Calu3 (cell line): Measurements from ENCODE around the gene SLC9A1. TPM values are rescaled to one million over a fixed set of nuclear protein-coding genes. Genes with fewer than 3 reads are reported as not detected.

Experiments
- BruUV-seq: library from RNA; stranded (reverse); fragments of 400-500 nt; replicated peaks from 2 replicates; lab custom pipeline; 2021; lab: Mats Ljungman, UMichigan
- CTCF ChIA-PET: fragments of 300-600 bp; sonication (Branson Sonifier 250); formaldehyde crosslinking; loops from one replicate; lab custom pipeline; 2022; ENCODE audit warnings: antibody characterized with exemption; lab: Charles Lee
- DNase-seq: peaks from one replicate; pipeline ENCODE4 v3.0.0; 2022
- H3K27ac Mint-ChIP-seq: one replicate; pipeline ENCODE4 v1.8.0; 2022; ENCODE audit warnings: mixed read lengths; ENCODE audit not compliant: unreplicated experiment
- H3K27me3 Mint-ChIP-seq: one replicate; pipeline ENCODE4 v1.8.0; 2022; ENCODE audit warnings: mixed read lengths; ENCODE audit not compliant: unreplicated experiment
- H3K36me3 Mint-ChIP-seq: one replicate; pipeline ENCODE4 v1.8.0; 2022; ENCODE audit warnings: mild to moderate bottlenecking, moderate library complexity, mixed read lengths; ENCODE audit not compliant: insufficient read depth, unreplicated experiment
- H3K4me1 Mint-ChIP-seq: one replicate; pipeline ENCODE4 v1.8.0; 2022; ENCODE audit warnings: mild to moderate bottlenecking, low read depth, mixed read lengths; ENCODE audit not compliant: unreplicated experiment
- H3K4me3 Mint-ChIP-seq: one replicate; pipeline ENCODE4 v1.8.0; 2022; ENCODE audit warnings: mild to moderate bottlenecking, low read depth, moderate library complexity, mixed read lengths; ENCODE audit not compliant: unreplicated experiment
- H3K9me3 Mint-ChIP-seq: one replicate; pipeline ENCODE4 v1.8.0; 2022; ENCODE audit warnings: low read depth, mixed read lengths; ENCODE audit not compliant: unreplicated experiment
- CTCF ChIP-seq: fragments of 200-600 bp; IDR thresholded peaks from one replicate; pipeline ENCODE4 v1.8.0; 2022; ENCODE audit warnings: antibody characterized with exemption; ENCODE audit not compliant: unreplicated experiment
- intact Hi-C: fragments of 100-400 bp; cut with micrococcal nuclease; formaldehyde crosslinking; loops from one replicate; pipeline ENCODE4 v1.10.0; 2022; ENCODE audit not compliant: unreplicated experiment
- total RNA-seq: library from RNA; stranded (reverse); gene quantifications from 2 replicates; pipeline ENCODE4 v1.2.3, GENCODE V29; 2022

SLC9A1 gene
- total RNA-seq, 1 experiment from 2014 or later = 17.4 TPM

DNA sequence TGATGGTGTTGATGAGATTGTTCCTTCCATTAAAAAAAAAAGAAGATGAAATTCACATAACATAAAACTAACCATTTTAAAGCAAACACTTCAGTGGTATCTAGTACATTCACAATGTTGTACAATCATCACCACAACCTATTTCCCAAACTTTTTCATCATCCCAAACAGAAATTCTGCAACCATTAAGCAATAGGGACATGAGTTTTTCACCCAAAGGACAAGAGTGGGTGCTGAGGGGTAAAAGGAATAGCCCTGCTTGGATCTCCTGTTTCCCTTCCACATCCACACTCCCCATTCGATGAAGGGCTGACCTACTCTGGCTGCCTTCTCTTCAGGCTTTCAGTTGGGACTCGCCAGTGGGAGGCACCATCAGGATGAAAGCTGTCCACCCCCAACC lies 59.3 kb downstream of the SLC9A1 start:
- Mint-ChIP-seq H3K4me3 (no peak overlapping the region), H3K4me1 (peaks cover 15% of the 10 kb centered on the region), H3K9me3 (no peaks in the 10 kb centered on the region), H3K27ac (no peak overlapping the region), H3K36me3 (no peaks in the 10 kb centered on the region), H3K27me3 (no peaks in the 10 kb centered on the region)
- CTCF ChIA-PET = no interaction called here
- no peak for TF ChIP-seq CTCF
- intact Hi-C loops = no loop called here
- BruUV-seq = no TSS peak
- no peak for DNase-seq

GRCh38 chr1:27092888-27093287 lies 62.0 kb downstream of the SLC9A1 start:
- H3K36me3 Mint-ChIP-seq = no peaks in the 10 kb centered on the region
- no peak for TF ChIP-seq CTCF
- H3K4me1 Mint-ChIP-seq = no peaks in the 10 kb centered on the region
- intact Hi-C loops = no loop called here
- CTCF ChIA-PET = no interaction called here
- no TSS peak for BruUV-seq
- DNase-seq = no peak
- H3K9me3 Mint-ChIP-seq = no peaks in the 10 kb centered on the region
- H3K4me3 Mint-ChIP-seq = no peak overlapping the region
- no peak overlapping the region for H3K27ac Mint-ChIP-seq
- H3K27me3 Mint-ChIP-seq = no peaks in the 10 kb centered on the region

DNA sequence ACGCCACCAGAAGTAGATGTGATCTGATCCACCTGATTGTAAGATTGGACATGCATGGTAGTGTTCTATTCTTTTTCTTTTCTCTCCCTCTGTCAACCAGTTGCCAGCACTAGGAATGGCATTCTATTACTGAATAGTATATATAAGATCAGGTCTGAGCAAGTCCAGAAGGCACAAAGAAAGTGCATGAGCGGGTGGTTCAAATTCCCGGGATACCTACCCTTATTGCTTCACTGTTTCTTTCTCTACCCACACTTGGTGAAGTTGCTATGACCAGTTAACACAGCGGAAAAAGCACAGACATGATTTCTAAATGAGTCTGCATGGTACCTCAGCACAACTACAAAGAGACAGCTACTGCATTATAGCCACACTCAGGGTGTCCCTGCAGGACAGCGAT lies 64.0 kb downstream of the SLC9A1 start:
- H3K36me3 Mint-ChIP-seq = no peaks in the 10 kb centered on the region

GRCh38 chr1:27087371-27088220 lies 67.3 kb downstream of the SLC9A1 start:
- BruUV-seq = no TSS peak

More for the DNA sequence above, 64.0 kb downstream of the SLC9A1 start:
- CTCF ChIA-PET = interaction anchor here (1.4 kb wide), 1 partner anchor 45 kb away, joined by 4 read pairs; no protein-coding TSS in a partner anchor
- intact Hi-C loops = no loop called here
- Mint-ChIP-seq H3K27me3 (no peaks in the 10 kb centered on the region), H3K4me3 (no peak overlapping the region), H3K9me3 (peaks cover 5% of the 10 kb centered on the region), H3K4me1 (peaks cover 8% of the 10 kb centered on the region), H3K27ac (no peak overlapping the region)
- no TSS peak for BruUV-seq
- DNase-seq = no peak
- no peak for TF ChIP-seq CTCF

More at GRCh38 chr1:27087371-27088220, 67.3 kb downstream of the SLC9A1 start:
- Mint-ChIP-seq H3K36me3 (no peaks in the 10 kb centered on the region), H3K9me3 (peaks cover 5% of the 10 kb centered on the region), H3K4me3 (no peak overlapping the region), H3K4me1 (peaks cover 8% of the 10 kb centered on the region), H3K27ac (no peak overlapping the region), H3K27me3 (no peaks in the 10 kb centered on the region)
- CTCF ChIA-PET = interaction anchor here (0.6 kb wide), 1 partner anchor 45 kb away, joined by 3 read pairs; no protein-coding TSS in a partner anchor
- DNase-seq = no peak
- intact Hi-C loops = no loop called here
- TF ChIP-seq CTCF = no peak
